ES-I3 (cell line): Measurements from ENCODE around the gene TBATA.

ENCODE experiments used
- H3K36me3 ChIP-seq: 2 replicates; pipeline ENCODE4 v1.6.1; 2013; ENCODE audit warnings: mild to moderate bottlenecking, low read length, control low read depth, moderate library complexity; ENCODE audit not compliant: insufficient read depth
- H3K4me1 ChIP-seq: 2 replicates; pipeline ENCODE4 v1.6.1; 2013; ENCODE audit warnings: mild to moderate bottlenecking, control low read depth, low read length; ENCODE audit not compliant: insufficient read depth
- H3K9ac ChIP-seq: 2 replicates; pipeline ENCODE4 v1.6.1; 2013; ENCODE audit warnings: low read depth, mild to moderate bottlenecking, low read length, moderate library complexity
- H3K9me3 ChIP-seq: 2 replicates; pipeline ENCODE4 v1.6.1; 2013; ENCODE audit warnings: mild to moderate bottlenecking, low read length, moderate library complexity; ENCODE audit not compliant: control insufficient read depth, insufficient read depth

The TBATA gene

DNA sequence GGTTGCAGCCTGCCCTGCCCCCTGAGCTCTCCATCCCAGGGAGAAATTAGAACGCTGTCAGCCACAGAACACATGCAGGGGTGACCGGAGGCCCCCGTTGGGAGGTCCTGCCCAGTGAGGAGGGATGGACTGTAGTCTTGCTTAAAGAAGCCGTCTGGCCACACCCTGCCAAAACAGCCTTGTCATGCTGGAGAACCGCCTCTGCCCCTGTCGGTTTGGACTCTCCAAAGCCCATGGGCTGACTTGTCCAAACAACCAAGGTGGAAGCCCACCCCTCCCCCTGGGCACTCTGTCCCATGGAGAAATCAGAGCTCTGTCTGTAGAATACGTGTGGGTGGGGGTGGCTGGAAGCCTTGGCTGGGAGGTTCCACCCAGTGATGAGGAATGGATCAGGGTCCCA lies 12.7 kb upstream of the TBATA start:
- Histone ChIP-seq H3K9ac (no peak overlapping the region), H3K9me3 (no peaks in the 10 kb centered on the region), H3K36me3 (no peaks in the 10 kb centered on the region), H3K4me1 (no peaks in the 10 kb centered on the region)

- Histone ChIP-seq H3K4me1 (no peaks in the 10 kb centered on the region), H3K36me3 (no peaks in the 10 kb centered on the region), H3K9me3 (no peaks in the 10 kb centered on the region), H3K9ac (no peak overlapping the region)
Observed at GRCh38 chr10:70795613-70796012, 10.4 kb upstream of the TBATA start.

DNA sequence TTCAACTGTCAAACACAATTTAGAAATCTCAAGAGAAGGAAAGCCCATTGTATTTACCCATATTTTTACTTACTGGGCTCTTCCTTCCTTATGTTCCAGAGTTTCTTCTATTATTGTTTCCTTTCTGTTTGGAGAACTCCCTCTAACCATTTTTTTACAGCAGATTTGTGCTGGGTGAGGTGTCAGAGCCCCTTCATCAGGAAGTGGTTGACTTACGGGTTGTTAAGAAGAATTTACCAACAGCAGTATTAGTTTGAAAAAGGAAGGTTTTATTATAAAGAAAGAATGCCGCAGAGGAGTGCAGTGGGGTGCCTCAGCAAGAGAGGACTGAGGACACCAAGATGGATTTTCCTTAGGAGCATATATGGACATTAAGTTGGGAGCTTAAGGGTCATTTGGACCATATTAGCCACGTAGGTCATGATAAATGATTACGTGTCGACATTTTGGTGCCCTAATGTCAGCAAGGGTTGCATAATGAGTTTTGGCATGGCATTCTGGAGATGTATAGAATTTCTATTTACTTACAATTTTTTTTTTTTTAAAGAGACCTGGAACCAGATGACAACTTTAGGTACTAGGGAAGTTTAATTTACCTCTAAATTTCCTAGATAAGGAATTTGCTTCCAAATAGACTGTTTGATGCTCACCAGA lies 6.3 kb upstream of the TBATA start:
- H3K4me1 ChIP-seq: no peaks in the 10 kb centered on the region
- no peak overlapping the region for H3K9ac ChIP-seq
- H3K36me3 ChIP-seq: no peaks in the 10 kb centered on the region
- H3K9me3 ChIP-seq: no peaks in the 10 kb centered on the region

- Histone ChIP-seq H3K36me3 (no peaks in the 10 kb centered on the region), H3K9ac (no peak overlapping the region), H3K9me3 (no peaks in the 10 kb centered on the region), H3K4me1 (no peaks in the 10 kb centered on the region)
Observed at GRCh38 chr10:70786799-70787415, 1.7 kb upstream of the TBATA start.

DNA sequence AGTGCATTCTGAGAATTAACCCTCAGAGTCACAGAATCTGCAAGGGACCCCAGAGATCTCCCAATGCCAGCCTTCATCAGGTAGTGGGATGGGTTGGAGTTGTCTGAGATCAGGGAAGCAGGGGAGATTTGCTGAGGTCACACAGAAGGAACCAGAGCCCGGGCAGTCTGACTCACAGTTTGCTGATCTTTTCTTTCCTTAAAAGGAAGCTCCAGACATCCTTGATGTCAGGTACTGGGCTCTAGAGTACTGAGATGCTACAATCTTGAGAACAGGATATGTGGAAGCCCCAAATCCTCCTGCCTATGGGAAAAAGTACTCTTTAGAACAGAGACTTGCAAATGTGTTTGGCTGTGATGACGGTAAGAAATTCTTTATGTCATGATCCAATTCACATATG lies 706 bp downstream of the TBATA start:
- H3K36me3 ChIP-seq: no peaks in the 10 kb centered on the region
- no peaks in the 10 kb centered on the region for H3K9me3 ChIP-seq
- H3K4me1 ChIP-seq: no peaks in the 10 kb centered on the region
- no peak overlapping the region for H3K9ac ChIP-seq

DNA sequence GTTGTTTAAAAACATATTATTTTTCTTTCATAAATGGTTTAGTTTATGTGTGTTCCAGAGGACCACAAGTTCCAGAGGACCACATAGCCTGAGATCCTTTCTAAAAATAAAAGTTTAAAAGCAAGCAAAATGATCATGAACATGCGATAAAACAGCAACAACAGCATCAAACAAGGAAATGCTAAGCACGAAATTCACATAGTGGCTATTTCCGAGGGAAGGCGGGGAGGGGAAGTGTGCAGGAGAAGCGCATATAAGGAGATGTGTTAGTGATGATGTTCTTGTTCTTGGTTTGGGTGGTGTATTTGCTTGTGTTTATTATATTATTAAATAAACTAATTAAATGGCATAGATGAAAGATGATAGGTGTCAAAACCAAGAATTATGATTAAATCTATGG lies 1.2 kb downstream of the TBATA start:
- Histone ChIP-seq H3K9ac (no peak overlapping the region), H3K9me3 (no peaks in the 10 kb centered on the region), H3K36me3 (no peaks in the 10 kb centered on the region), H3K4me1 (no peaks in the 10 kb centered on the region)

GRCh38 chr10:70782746-70783680 lies 2.2 kb downstream of the TBATA start:
- H3K9me3 ChIP-seq: no peaks in the 10 kb centered on the region

GRCh38 chr10:70782086-70782745 lies 3.0 kb downstream of the TBATA start:
- no peak overlapping the region for H3K9ac ChIP-seq
- H3K36me3 ChIP-seq: no peaks in the 10 kb centered on the region
- no peaks in the 10 kb centered on the region for H3K4me1 ChIP-seq
- no peaks in the 10 kb centered on the region for H3K9me3 ChIP-seq

More at GRCh38 chr10:70782746-70783680, 2.2 kb downstream of the TBATA start:
- H3K4me1 ChIP-seq: no peaks in the 10 kb centered on the region
- no peaks in the 10 kb centered on the region for H3K36me3 ChIP-seq
- H3K9ac ChIP-seq: no peak overlapping the region

- no peak overlapping the region for H3K9ac ChIP-seq
Observed at GRCh38 chr10:70781461-70782051, 3.6 kb downstream of the TBATA start.

DNA sequence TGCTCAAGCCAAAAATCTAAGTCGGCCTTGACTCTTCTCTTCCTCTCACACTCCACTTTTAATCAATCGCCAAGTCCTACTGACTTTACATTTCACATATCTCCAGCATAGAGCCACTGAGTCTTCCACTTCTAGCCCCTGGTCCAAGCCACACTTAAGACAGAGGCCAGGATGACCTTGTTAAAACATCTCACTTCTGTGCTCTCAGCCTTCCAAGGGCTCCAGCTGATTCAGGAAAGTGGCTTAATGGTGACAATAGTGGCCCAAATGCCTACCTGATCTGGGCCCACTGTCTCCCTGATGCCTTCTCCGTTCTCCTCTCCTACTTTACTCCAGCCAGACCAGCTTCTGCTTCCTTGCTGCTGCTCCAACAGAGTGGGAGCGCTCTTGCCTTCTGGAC lies 4.4 kb downstream of the TBATA start:
- Histone ChIP-seq H3K9ac (no peak overlapping the region), H3K4me1 (no peaks in the 10 kb centered on the region), H3K9me3 (no peaks in the 10 kb centered on the region), H3K36me3 (no peaks in the 10 kb centered on the region)

More at GRCh38 chr10:70781461-70782051, 3.6 kb downstream of the TBATA start:
- no peaks in the 10 kb centered on the region for H3K4me1 ChIP-seq
- no peaks in the 10 kb centered on the region for H3K36me3 ChIP-seq
- no peaks in the 10 kb centered on the region for H3K9me3 ChIP-seq

- Histone ChIP-seq H3K4me1 (no peaks in the 10 kb centered on the region), H3K9ac (no peak overlapping the region), H3K9me3 (no peaks in the 10 kb centered on the region), H3K36me3 (no peaks in the 10 kb centered on the region)
Observed at GRCh38 chr10:70780370-70780760, 4.8 kb downstream of the TBATA start.

DNA sequence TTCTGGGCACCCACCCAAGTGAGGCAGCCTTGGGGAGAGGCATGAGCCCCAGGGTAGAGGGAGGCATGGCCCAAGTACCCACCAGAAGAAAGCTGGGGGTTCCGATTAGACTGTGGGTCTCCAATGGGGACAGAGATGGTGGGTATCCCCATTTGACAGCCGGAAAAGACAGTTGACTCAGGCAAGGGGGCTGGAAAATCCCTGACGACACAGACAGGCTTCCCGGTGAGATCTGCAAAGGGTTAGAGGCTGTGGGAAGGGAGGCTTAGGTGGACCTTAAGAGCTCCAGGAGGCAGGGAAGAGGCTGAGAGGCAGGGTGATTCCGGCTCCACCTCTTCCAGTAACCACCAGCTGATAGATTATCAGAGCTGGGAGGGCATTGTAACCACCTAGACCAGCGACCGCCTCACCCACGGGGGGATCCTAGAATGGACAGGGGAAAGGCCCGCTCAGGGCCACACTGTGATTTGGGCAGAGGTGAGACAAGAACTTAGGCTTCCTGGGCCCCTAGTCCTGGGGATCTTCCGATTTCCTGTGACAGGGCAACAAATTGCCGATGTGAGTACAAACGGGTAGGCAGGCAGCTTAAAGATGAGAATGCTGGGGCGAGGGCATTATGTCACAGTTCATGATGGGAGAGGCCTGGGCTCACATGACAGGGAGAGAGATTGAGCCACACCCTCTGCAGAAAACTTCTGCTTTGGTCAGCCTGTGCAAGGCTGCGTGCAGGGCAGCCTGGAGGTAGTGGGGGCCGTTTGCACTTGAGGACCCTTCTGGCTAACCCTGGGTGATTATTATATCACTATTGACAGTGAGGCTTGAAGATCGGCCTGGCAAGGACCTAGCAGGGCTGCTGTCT lies 5.4 kb downstream of the TBATA start:
- Histone ChIP-seq H3K4me1 (no peaks in the 10 kb centered on the region), H3K36me3 (no peaks in the 10 kb centered on the region), H3K9ac (no peak overlapping the region), H3K9me3 (no peaks in the 10 kb centered on the region)

DNA sequence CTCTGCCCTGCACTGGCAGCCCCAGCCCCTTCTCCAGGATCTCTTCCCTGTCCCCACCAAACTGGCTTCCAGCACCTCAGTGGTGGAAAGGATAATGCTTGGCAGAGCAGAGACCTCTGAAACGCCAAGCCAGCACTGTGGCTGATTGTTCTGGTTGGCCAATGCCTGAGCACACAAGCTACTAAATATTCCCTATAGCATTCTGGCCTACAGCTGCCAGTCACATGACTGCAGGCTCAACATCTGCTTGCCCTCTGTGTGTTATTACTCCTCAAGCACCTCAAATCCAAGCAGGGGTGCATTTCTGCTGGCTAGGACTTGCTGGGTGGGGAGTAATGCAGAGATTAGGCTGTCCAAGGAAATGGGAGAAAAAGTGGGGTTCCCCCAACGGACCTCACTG lies 6.1 kb downstream of the TBATA start:
- Histone ChIP-seq H3K36me3 (no peaks in the 10 kb centered on the region), H3K9ac (no peak overlapping the region), H3K4me1 (no peaks in the 10 kb centered on the region), H3K9me3 (no peaks in the 10 kb centered on the region)
